ENCODE data around the gene DUSP19. TPM values are rescaled to one million over a fixed set of nuclear protein-coding genes. Genes with fewer than 3 reads are reported as not detected.
A peak's percentile ranks its signal among the peaks of the same experiment; 100 is the strongest.

Gene DUSP19
- total RNA-seq, 1 donor from 2014 or later: 6.2 TPM

GRCh38 chr2:183059561-183059960 lies 19.0 kb upstream of the DUSP19 start:
- Mint-ChIP-seq H3K9me3 (no peaks in the 10 kb centered on the region), H3K27me3 (no peaks in the 10 kb centered on the region), H3K4me3 (no peak overlapping the region), H3K36me3 (no peaks in the 10 kb centered on the region), H3K4me1 (ENCODE audit: unreplicated experiment) (peaks cover 16% of the 10 kb centered on the region), H3K27ac (peak overlapping the region; percentile 14)
- DNase-seq (ENCODE audit: extremely low spot score, unreplicated experiment): no peak
- no peak for TF ChIP-seq CTCF (conservative IDR thresholded peaks at IDR 0.05)

DNA sequence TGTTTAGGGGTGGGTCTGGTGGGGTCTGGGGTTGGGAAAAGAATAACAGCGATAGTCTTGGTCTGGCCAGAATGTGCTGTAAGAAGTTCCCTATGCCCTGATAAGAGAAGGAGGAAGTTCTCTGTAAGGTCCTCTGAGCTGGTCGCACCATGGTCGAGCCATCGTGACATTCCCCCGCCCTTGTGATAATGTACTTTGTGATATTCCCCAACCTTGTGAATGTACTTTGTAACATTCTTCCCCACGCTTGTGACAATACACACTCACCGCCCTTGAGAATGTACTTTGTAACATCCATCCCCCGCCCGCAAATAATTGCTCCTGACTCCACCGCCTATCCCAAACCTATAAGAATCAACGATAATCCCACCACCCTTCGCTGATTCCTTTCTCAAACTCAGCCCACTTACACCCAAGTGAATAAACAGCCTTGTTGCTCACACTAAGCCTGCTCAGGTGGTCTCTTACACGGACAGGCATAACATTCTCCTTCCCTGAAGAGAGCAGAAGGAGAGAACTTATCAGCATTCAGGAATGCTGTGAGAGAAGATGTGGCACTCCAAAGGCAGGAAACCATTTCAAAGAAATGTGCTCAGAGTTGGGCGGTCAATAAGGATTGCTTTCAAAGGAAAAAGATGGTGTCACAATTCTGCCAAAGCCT lies 17.8 kb upstream of the DUSP19 start:
- no peak for DNase-seq (ENCODE audit: extremely low spot score, unreplicated experiment)
- Mint-ChIP-seq H3K27me3 (no peaks in the 10 kb centered on the region), H3K9me3 (no peaks in the 10 kb centered on the region), H3K36me3 (no peaks in the 10 kb centered on the region), H3K4me1 (ENCODE audit: unreplicated experiment) (peaks cover 16% of the 10 kb centered on the region), H3K4me3 (no peak overlapping the region), H3K27ac (peak overlapping the region; percentile 67)
- TF ChIP-seq CTCF (conservative IDR thresholded peaks at IDR 0.05): no peak

DNA sequence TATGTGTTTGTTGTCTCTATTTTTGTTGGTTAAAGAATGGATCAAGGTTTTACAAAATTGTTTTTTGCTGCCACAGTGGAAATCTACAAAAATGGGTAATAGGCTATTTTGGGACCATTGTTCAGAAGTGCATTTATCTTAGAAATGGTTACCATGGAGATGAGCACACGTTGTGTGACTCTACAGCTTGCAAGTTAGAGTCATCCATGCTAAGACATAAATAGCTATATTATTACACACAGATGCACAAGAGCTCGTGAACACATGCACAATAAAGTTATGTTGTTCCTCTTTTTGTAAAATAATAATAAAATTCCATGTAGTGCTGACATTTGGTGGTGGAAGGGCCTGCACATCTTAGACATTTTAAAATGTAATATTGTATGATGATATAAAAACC lies 15.5 kb upstream of the DUSP19 start:
- Mint-ChIP-seq H3K36me3 (no peaks in the 10 kb centered on the region), H3K4me1 (ENCODE audit: unreplicated experiment) (peaks cover 9% of the 10 kb centered on the region), H3K27me3 (no peaks in the 10 kb centered on the region), H3K9me3 (no peaks in the 10 kb centered on the region), H3K4me3 (no peak overlapping the region), H3K27ac (no peak overlapping the region)
- DNase-seq (ENCODE audit: extremely low spot score, unreplicated experiment): no peak
- TF ChIP-seq CTCF (conservative IDR thresholded peaks at IDR 0.05): no peak

GRCh38 chr2:183068561-183068960 lies 10.0 kb upstream of the DUSP19 start:
- Mint-ChIP-seq H3K27ac (no peak overlapping the region), H3K4me1 (ENCODE audit: unreplicated experiment) (no peaks in the 10 kb centered on the region), H3K36me3 (no peaks in the 10 kb centered on the region)

GRCh38 chr2:183069174-183069573 lies 9.4 kb upstream of the DUSP19 start:
- no peak for TF ChIP-seq CTCF (conservative IDR thresholded peaks at IDR 0.05)
- no peak for DNase-seq (ENCODE audit: extremely low spot score, unreplicated experiment)
- Mint-ChIP-seq H3K4me1 (ENCODE audit: unreplicated experiment) (no peaks in the 10 kb centered on the region), H3K9me3 (no peaks in the 10 kb centered on the region), H3K27ac (no peak overlapping the region), H3K27me3 (no peaks in the 10 kb centered on the region), H3K36me3 (no peaks in the 10 kb centered on the region), H3K4me3 (no peak overlapping the region)

More at GRCh38 chr2:183068561-183068960, 10.0 kb upstream of the DUSP19 start:
- Mint-ChIP-seq H3K9me3 (no peaks in the 10 kb centered on the region), H3K27me3 (no peaks in the 10 kb centered on the region), H3K4me3 (no peak overlapping the region)
- DNase-seq (ENCODE audit: extremely low spot score, unreplicated experiment): no peak
- no peak for TF ChIP-seq CTCF (conservative IDR thresholded peaks at IDR 0.05)

Data from type B pancreatic cell (in vitro differentiated cells).